HG03196 (cell line): ENCODE results near the gene C11orf24.

Source experiments
- ATAC-seq: cut with Tn5 transposase; IDR thresholded peaks from one replicate; pipeline ENCODE4 v1.9.1; 2021; ENCODE audit not compliant: unreplicated experiment

The C11orf24 gene

DNA sequence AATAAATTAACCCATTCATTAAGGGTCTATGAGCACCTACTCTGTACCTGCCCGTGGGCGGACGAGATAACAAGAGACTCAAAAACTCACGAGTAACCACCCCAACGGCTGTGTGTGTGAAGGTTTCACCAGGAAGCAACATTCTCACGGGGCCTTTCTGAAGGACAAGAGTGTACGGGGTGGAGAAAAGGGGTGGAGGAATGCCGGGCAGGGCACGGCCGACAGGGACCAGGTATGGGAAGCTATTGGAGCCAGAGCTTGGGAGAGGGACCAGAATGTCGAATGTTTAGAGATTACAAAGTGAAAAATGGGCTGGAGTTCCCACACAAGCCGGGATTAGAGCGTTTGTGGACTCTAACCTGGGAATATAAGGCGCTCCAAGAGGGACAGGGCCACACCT, 60.2 kb downstream of the C11orf24 start:
- ATAC-seq, result no peak
